H1 (cell line): ENCODE data around the gene RPS6KA2. TPM values are rescaled to one million over a fixed set of nuclear protein-coding genes. Genes with fewer than 3 reads are reported as not detected.

Experiments used
- CHD2 ChIP-seq: IDR thresholded peaks from 2 replicates; pipeline ENCODE4 v1.6.1; 2012; ENCODE audit warnings: low read length, improper control_type of control experiment
- EGR1 ChIP-seq: IDR thresholded peaks from 2 replicates; pipeline ENCODE4 v1.6.1; 2011; ENCODE audit warnings: low read depth, low read length, borderline replicate concordance
- NANOG ChIP-seq: IDR thresholded peaks from 2 replicates; pipeline ENCODE4 v1.6.1; 2011; ENCODE audit warnings: low read length, low read depth, mild to moderate bottlenecking, inconsistent platforms; ENCODE audit not compliant: insufficient read depth, poor library complexity, severe bottlenecking
- RBBP5 ChIP-seq: IDR thresholded peaks from 2 replicates; pipeline ENCODE4 v1.7.1; 2012; ENCODE audit warnings: low read depth, mild to moderate bottlenecking, inconsistent platforms, low read length, moderate library complexity, borderline replicate concordance
- RNF2 ChIP-seq: fragments of 200-900, 300-1000 bp; sonication (generic); IDR thresholded peaks from 2 replicates; pipeline ENCODE4 v1.7.1; 2016; ENCODE audit warnings: borderline replicate concordance, low read depth, mild to moderate bottlenecking, antibody characterized with exemption, low read length; ENCODE audit not compliant: poor library complexity, severe bottlenecking; ENCODE audit errors: missing control alignments
- TAF1 ChIP-seq: IDR thresholded peaks from 2 replicates; pipeline ENCODE4 v1.6.1; 2011; ENCODE audit warnings: mild to moderate bottlenecking, low read depth, low read length
- polyA plus RNA-seq, 7 experiments: library from polyadenylated mRNA; depleted of rRNA in 3 of 7; stranded (reverse) in 5 of 7; unstranded in 2 of 7; fragments of >200 nt in 5 of 7; fragments of 200-250 nt in 2 of 7; gene quantifications; 1 replicate in 5 of 7; 2 replicates in 1 of 7; 4 replicates in 1 of 7; pipeline versions ENCODE4 v1.2.1 to v1.2.3, GENCODE V29; 2011 to 2013; ENCODE audit warnings: missing spikeins in 2 of 7, mixed read lengths in 2 of 7
- total RNA-seq: library from RNA; stranded (reverse); fragmentation: NEBNext Ultra II Directional; extraction: Animal tissue kit (Norgen Biotek cat#: 25700); gene quantifications from 2 replicates; pipeline ENCODE4 v1.2.1, GENCODE V29; 2021
- TF ChIP-seq, protein P1 (sequence below): fragments of 300-600 bp; sonication (generic); IDR thresholded peaks from 2 replicates; pipeline ENCODE4 v1.7.1; 2012; ENCODE audit warnings: low read length, moderate library complexity, mild to moderate bottlenecking, inconsistent platforms; ENCODE audit not compliant: insufficient replicate concordance

The RPS6KA2 gene
- total and polyA plus RNA-seq, 2 of the 8 experiments (the other 6 are each of a cell fraction or from before 2014, with no cell fraction given): 8.8 to 25.7 TPM

DNA sequence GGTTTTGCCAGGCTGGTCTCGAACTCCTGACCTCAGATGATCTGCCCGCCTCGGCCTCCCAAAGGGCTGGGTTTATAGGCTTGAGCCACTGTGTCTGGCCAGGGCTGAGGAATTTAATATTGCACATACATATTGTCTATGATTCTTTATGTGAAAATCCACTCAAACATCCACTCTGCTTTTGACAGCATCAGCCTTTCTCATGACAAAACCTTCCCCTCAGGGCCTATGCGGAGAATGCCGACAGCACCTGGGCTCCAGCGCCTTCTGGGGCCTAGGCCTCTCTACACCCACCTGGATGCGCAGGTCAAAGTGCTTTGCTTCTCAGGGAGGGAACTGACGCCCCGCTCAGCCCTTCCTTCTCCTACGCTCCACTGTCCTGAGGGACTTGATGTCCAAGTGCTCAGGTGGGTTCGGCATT is 46.0 kb downstream of the RPS6KA2 start (continued):
- TF ChIP-seq, protein P1, sequence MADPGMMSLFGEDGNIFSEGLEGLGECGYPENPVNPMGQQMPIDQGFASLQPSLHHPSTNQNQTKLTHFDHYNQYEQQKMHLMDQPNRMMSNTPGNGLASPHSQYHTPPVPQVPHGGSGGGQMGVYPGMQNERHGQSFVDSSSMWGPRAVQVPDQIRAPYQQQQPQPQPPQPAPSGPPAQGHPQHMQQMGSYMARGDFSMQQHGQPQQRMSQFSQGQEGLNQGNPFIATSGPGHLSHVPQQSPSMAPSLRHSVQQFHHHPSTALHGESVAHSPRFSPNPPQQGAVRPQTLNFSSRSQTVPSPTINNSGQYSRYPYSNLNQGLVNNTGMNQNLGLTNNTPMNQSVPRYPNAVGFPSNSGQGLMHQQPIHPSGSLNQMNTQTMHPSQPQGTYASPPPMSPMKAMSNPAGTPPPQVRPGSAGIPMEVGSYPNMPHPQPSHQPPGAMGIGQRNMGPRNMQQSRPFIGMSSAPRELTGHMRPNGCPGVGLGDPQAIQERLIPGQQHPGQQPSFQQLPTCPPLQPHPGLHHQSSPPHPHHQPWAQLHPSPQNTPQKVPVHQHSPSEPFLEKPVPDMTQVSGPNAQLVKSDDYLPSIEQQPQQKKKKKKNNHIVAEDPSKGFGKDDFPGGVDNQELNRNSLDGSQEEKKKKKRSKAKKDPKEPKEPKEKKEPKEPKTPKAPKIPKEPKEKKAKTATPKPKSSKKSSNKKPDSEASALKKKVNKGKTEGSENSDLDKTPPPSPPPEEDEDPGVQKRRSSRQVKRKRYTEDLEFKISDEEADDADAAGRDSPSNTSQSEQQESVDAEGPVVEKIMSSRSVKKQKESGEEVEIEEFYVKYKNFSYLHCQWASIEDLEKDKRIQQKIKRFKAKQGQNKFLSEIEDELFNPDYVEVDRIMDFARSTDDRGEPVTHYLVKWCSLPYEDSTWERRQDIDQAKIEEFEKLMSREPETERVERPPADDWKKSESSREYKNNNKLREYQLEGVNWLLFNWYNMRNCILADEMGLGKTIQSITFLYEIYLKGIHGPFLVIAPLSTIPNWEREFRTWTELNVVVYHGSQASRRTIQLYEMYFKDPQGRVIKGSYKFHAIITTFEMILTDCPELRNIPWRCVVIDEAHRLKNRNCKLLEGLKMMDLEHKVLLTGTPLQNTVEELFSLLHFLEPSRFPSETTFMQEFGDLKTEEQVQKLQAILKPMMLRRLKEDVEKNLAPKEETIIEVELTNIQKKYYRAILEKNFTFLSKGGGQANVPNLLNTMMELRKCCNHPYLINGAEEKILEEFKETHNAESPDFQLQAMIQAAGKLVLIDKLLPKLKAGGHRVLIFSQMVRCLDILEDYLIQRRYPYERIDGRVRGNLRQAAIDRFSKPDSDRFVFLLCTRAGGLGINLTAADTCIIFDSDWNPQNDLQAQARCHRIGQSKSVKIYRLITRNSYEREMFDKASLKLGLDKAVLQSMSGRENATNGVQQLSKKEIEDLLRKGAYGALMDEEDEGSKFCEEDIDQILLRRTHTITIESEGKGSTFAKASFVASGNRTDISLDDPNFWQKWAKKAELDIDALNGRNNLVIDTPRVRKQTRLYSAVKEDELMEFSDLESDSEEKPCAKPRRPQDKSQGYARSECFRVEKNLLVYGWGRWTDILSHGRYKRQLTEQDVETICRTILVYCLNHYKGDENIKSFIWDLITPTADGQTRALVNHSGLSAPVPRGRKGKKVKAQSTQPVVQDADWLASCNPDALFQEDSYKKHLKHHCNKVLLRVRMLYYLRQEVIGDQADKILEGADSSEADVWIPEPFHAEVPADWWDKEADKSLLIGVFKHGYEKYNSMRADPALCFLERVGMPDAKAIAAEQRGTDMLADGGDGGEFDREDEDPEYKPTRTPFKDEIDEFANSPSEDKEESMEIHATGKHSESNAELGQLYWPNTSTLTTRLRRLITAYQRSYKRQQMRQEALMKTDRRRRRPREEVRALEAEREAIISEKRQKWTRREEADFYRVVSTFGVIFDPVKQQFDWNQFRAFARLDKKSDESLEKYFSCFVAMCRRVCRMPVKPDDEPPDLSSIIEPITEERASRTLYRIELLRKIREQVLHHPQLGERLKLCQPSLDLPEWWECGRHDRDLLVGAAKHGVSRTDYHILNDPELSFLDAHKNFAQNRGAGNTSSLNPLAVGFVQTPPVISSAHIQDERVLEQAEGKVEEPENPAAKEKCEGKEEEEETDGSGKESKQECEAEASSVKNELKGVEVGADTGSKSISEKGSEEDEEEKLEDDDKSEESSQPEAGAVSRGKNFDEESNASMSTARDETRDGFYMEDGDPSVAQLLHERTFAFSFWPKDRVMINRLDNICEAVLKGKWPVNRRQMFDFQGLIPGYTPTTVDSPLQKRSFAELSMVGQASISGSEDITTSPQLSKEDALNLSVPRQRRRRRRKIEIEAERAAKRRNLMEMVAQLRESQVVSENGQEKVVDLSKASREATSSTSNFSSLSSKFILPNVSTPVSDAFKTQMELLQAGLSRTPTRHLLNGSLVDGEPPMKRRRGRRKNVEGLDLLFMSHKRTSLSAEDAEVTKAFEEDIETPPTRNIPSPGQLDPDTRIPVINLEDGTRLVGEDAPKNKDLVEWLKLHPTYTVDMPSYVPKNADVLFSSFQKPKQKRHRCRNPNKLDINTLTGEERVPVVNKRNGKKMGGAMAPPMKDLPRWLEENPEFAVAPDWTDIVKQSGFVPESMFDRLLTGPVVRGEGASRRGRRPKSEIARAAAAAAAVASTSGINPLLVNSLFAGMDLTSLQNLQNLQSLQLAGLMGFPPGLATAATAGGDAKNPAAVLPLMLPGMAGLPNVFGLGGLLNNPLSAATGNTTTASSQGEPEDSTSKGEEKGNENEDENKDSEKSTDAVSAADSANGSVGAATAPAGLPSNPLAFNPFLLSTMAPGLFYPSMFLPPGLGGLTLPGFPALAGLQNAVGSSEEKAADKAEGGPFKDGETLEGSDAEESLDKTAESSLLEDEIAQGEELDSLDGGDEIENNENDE: no peak
- TF ChIP-seq RBBP5: no peak
- TF ChIP-seq RNF2: no peak
- TF ChIP-seq CHD2: no peak
- no peak for TF ChIP-seq NANOG
- no peak for TF ChIP-seq EGR1
- no peak for TF ChIP-seq TAF1
